Mesendoderm (in vitro differentiated cells): ENCODE data around the gene ABCC1.

Experiments
- DNase-seq: peaks from one replicate; pipeline ENCODE4 v3.0.0; 2013
- H2AK5ac ChIP-seq: 2 replicates; pipeline ENCODE4 v1.6.1; 2013; ENCODE audit warnings: low read length, inconsistent platforms
- H2BK120ac ChIP-seq: 2 replicates; pipeline ENCODE4 v1.6.1; 2013; ENCODE audit warnings: low read depth, mild to moderate bottlenecking, low read length, moderate library complexity, mixed read lengths
- H2BK15ac ChIP-seq: replicated peaks from 2 replicates; pipeline ENCODE4 v1.6.1; 2013; ENCODE audit warnings: low read depth, mild to moderate bottlenecking, moderate library complexity
- H2BK5ac ChIP-seq: 2 replicates; pipeline ENCODE4 v1.6.1; 2013; ENCODE audit warnings: low read length, inconsistent platforms
- H3K18ac ChIP-seq: 2 replicates; pipeline ENCODE4 v1.6.1; 2013; ENCODE audit warnings: mild to moderate bottlenecking, low read length, mixed read lengths
- H3K23ac ChIP-seq: one replicate; pipeline ENCODE4 v1.6.1; 2013; ENCODE audit warnings: low read length
- H3K27ac ChIP-seq: 2 replicates; pipeline ENCODE4 v1.5.1; 2013; ENCODE audit warnings: low read depth, mild to moderate bottlenecking, inconsistent platforms, low read length, moderate library complexity
- H3K27me3 ChIP-seq: 2 replicates; pipeline ENCODE4 v1.6.1; 2013; ENCODE audit warnings: low read length, control low read depth, mild to moderate bottlenecking, inconsistent platforms; ENCODE audit not compliant: insufficient read depth, poor library complexity
- H3K36me3 ChIP-seq: 2 replicates; pipeline ENCODE4 v1.6.1; 2013; ENCODE audit warnings: low read length, inconsistent platforms; ENCODE audit not compliant: control insufficient read depth, insufficient read depth
- H3K4ac ChIP-seq: one replicate; pipeline ENCODE4 v1.6.1; 2013; ENCODE audit warnings: low read depth, mild to moderate bottlenecking, low read length, moderate library complexity
- H3K4me1 ChIP-seq: 2 replicates; pipeline ENCODE4 v1.6.1; 2013; ENCODE audit warnings: low read depth, low read length, inconsistent platforms; ENCODE audit not compliant: control insufficient read depth
- H3K4me2 ChIP-seq: 2 replicates; pipeline ENCODE4 v1.6.1; 2013; ENCODE audit warnings: low read length
- H3K4me3 ChIP-seq: 2 replicates; pipeline ENCODE4 v1.5.1; 2013; ENCODE audit warnings: mild to moderate bottlenecking, low read length
- H3K56ac ChIP-seq: one replicate; pipeline ENCODE4 v1.6.1; 2013; ENCODE audit warnings: low read length
- H3K79me1 ChIP-seq: 2 replicates; pipeline ENCODE4 v1.6.1; 2013; ENCODE audit warnings: low read length, inconsistent platforms
- H3K79me2 ChIP-seq: 2 replicates; pipeline ENCODE4 v1.6.1; 2013; ENCODE audit warnings: mild to moderate bottlenecking, low read length; ENCODE audit not compliant: control insufficient read depth, insufficient read depth
- H3K9ac ChIP-seq: 2 replicates; pipeline ENCODE4 v1.6.1; 2013; ENCODE audit warnings: low read length, inconsistent platforms
- H4K5ac ChIP-seq: one replicate; pipeline ENCODE4 v1.6.1; 2013; ENCODE audit warnings: low read length
- H4K8ac ChIP-seq: one replicate; pipeline ENCODE4 v1.6.1; 2013; ENCODE audit warnings: low read depth, mild to moderate bottlenecking, control low read depth, low read length, moderate library complexity
- WGBS: extraction: QIAGEN DNeasy Blood & Tissue Kit; methylation state at CpG from one replicate; pipeline ENCODE4 v1.1.7; 2013; ENCODE audit warnings: low lambda C conversion rate, missing lambda C conversion rate; ENCODE audit not compliant: insufficient coverage; ENCODE audit errors: extremely low coverage; 5-methylcytosine and 5-hydroxymethylcytosine counted together

The ABCC1 gene

DNA sequence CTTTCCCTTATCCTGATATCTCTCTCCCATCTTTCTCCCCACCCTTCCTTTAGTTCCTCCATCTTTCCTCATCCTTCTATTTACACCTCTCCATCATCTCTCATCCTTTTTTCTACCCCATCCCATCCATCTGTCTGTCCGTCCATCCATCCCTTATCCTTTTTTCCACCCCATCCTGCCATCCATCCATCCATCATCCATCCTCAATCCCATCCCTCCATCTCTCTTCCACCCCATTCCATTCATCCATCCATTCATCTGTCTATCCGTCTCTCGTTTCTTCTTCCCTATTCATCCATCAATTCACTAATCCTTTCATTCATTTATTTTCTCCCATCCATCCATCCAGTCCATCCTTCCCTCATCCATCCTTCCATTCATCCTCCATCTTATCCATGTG lies 205.8 kb downstream of the ABCC1 start:
- H3K4me3 ChIP-seq = no peak overlapping the region
- H2AK5ac ChIP-seq = no peak overlapping the region
- no peaks in the 10 kb centered on the region for H3K79me2 ChIP-seq
- no peaks in the 10 kb centered on the region for H3K27me3 ChIP-seq
- H4K5ac ChIP-seq = no peak overlapping the region
- H2BK5ac ChIP-seq = no peak overlapping the region
- no peak overlapping the region for H3K18ac ChIP-seq
- WGBS = 100% methylated on average over 3 of the region's 3 CpGs
- H2BK120ac ChIP-seq = no peak overlapping the region
- H3K79me1 ChIP-seq = no peaks in the 10 kb centered on the region
- no peak overlapping the region for H3K9ac ChIP-seq
- DNase-seq = no peak
- no peak overlapping the region for H3K4ac ChIP-seq
- H3K56ac ChIP-seq = no peak overlapping the region
- no peak overlapping the region for H3K27ac ChIP-seq
- no peak overlapping the region for H4K8ac ChIP-seq
- H3K4me2 ChIP-seq = no peak overlapping the region
- H3K23ac ChIP-seq = no peak overlapping the region
- no peaks in the 10 kb centered on the region for H3K36me3 ChIP-seq
- no peaks in the 10 kb centered on the region for H3K4me1 ChIP-seq
- no peak overlapping the region for H2BK15ac ChIP-seq

GRCh38 chr16:16157166-16157565 lies 207.8 kb downstream of the ABCC1 start:
- H3K79me1 ChIP-seq = no peaks in the 10 kb centered on the region
- no peak for DNase-seq
- no peak overlapping the region for H4K8ac ChIP-seq
- no peak overlapping the region for H3K9ac ChIP-seq
- H2BK15ac ChIP-seq = no peak overlapping the region
- no peak overlapping the region for H3K4ac ChIP-seq
- no peak overlapping the region for H3K56ac ChIP-seq
- no peak overlapping the region for H3K4me3 ChIP-seq
- H3K4me1 ChIP-seq = no peaks in the 10 kb centered on the region
- no peak overlapping the region for H3K18ac ChIP-seq
- no peak overlapping the region for H3K4me2 ChIP-seq
- no peak overlapping the region for H2BK5ac ChIP-seq
- WGBS = no CpG with 5 or more reads among the region's 1 CpG
- H3K23ac ChIP-seq = no peak overlapping the region
- no peak overlapping the region for H3K27ac ChIP-seq
- no peaks in the 10 kb centered on the region for H3K79me2 ChIP-seq
- H2AK5ac ChIP-seq = no peak overlapping the region
- no peaks in the 10 kb centered on the region for H3K27me3 ChIP-seq
- H4K5ac ChIP-seq = no peak overlapping the region
- H2BK120ac ChIP-seq = no peak overlapping the region
- H3K36me3 ChIP-seq = no peaks in the 10 kb centered on the region

GRCh38 chr16:16158082-16158658 lies 208.8 kb downstream of the ABCC1 start:
- no peak overlapping the region for H2BK15ac ChIP-seq
- no peak overlapping the region for H3K27ac ChIP-seq
- no peaks in the 10 kb centered on the region for H3K79me2 ChIP-seq
- no peak overlapping the region for H4K8ac ChIP-seq
- H3K36me3 ChIP-seq = no peaks in the 10 kb centered on the region
- no peak overlapping the region for H3K18ac ChIP-seq
- H4K5ac ChIP-seq = no peak overlapping the region
- H3K4me1 ChIP-seq = no peaks in the 10 kb centered on the region
- no peak overlapping the region for H3K23ac ChIP-seq
- no CpG with 5 or more reads among the region's 4 CpGs for WGBS
- H3K4me2 ChIP-seq = no peak overlapping the region
- no peak overlapping the region for H3K4me3 ChIP-seq
- no peak for DNase-seq
- H3K79me1 ChIP-seq = no peaks in the 10 kb centered on the region
- H2BK120ac ChIP-seq = no peak overlapping the region
- H3K9ac ChIP-seq = no peak overlapping the region
- no peak overlapping the region for H3K56ac ChIP-seq
- no peak overlapping the region for H2BK5ac ChIP-seq
- H2AK5ac ChIP-seq = no peak overlapping the region
- H3K4ac ChIP-seq = no peak overlapping the region
- no peaks in the 10 kb centered on the region for H3K27me3 ChIP-seq

- Histone ChIP-seq H3K18ac (no peak overlapping the region), H4K8ac (no peak overlapping the region), H3K36me3 (no peaks in the 10 kb centered on the region), H3K4ac (no peak overlapping the region), H3K79me2 (no peaks in the 10 kb centered on the region), H2BK120ac (no peak overlapping the region), H4K5ac (no peak overlapping the region), H3K27me3 (no peaks in the 10 kb centered on the region), H2BK15ac (no peak overlapping the region), H3K23ac (no peak overlapping the region), H2AK5ac (no peak overlapping the region), H3K4me1 (no peaks in the 10 kb centered on the region), H3K56ac (no peak overlapping the region), H3K4me2 (no peak overlapping the region), H3K9ac (no peak overlapping the region), H3K4me3 (no peak overlapping the region), H2BK5ac (no peak overlapping the region), H3K27ac (no peak overlapping the region), H3K79me1 (no peaks in the 10 kb centered on the region)
- peak; percentile 27 for DNase-seq
- no CpG with 5 or more reads among the region's 3 CpGs for WGBS
Observed at GRCh38 chr16:16158741-16159374, 209.4 kb downstream of the ABCC1 start.

- Histone ChIP-seq H3K9ac (no peak overlapping the region), H2AK5ac (no peak overlapping the region), H2BK5ac (no peak overlapping the region), H3K4me1 (no peaks in the 10 kb centered on the region), H3K4me3 (no peak overlapping the region), H3K4me2 (no peak overlapping the region), H3K79me1 (no peaks in the 10 kb centered on the region), H2BK15ac (no peak overlapping the region), H3K23ac (no peak overlapping the region), H3K27me3 (no peaks in the 10 kb centered on the region), H4K5ac (no peak overlapping the region), H3K56ac (no peak overlapping the region), H3K18ac (no peak overlapping the region), H3K79me2 (no peaks in the 10 kb centered on the region), H3K4ac (no peak overlapping the region), H2BK120ac (no peak overlapping the region), H3K27ac (no peak overlapping the region), H4K8ac (no peak overlapping the region), H3K36me3 (no peaks in the 10 kb centered on the region)
- no peak for DNase-seq
- no CpG with 5 or more reads among the region's 3 CpGs for WGBS
Observed at GRCh38 chr16:16159662-16160061, 210.2 kb downstream of the ABCC1 start.

DNA sequence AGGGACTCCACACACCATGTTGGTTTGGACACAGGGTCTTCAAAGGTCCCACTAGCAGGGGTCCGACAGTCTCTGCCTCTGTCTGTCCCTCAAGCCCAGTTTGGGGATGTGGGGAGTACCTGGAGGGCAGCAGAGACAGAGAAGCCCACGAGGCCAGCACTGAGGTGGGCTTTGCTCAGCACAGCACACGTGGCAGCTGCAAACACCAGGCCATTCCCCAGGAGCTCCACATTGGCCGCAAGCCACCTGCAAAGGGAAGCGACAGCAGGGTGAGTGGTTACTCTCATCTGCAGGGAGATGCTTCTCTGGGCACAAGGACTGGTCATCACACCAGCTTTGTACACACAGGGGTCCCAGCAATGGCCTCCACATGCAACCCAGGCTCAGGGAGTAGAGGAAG lies 211.9 kb downstream of the ABCC1 start:
- no peak overlapping the region for H3K56ac ChIP-seq
- no peak overlapping the region for H3K4me3 ChIP-seq
- no peak overlapping the region for H4K8ac ChIP-seq
- H3K4me2 ChIP-seq = no peak overlapping the region
- no peaks in the 10 kb centered on the region for H3K79me1 ChIP-seq
- no peaks in the 10 kb centered on the region for H3K27me3 ChIP-seq
- no peak overlapping the region for H2BK5ac ChIP-seq
- H3K23ac ChIP-seq = no peak overlapping the region
- no CpG with 5 or more reads among the region's 5 CpGs for WGBS
- H3K4ac ChIP-seq = no peak overlapping the region
- no peak overlapping the region for H3K27ac ChIP-seq
- no peaks in the 10 kb centered on the region for H3K36me3 ChIP-seq
- H3K9ac ChIP-seq = no peak overlapping the region
- no peak overlapping the region for H2AK5ac ChIP-seq
- no peak overlapping the region for H4K5ac ChIP-seq
- DNase-seq = no peak
- no peaks in the 10 kb centered on the region for H3K4me1 ChIP-seq
- H3K79me2 ChIP-seq = no peaks in the 10 kb centered on the region
- no peak overlapping the region for H2BK15ac ChIP-seq
- H3K18ac ChIP-seq = no peak overlapping the region
- no peak overlapping the region for H2BK120ac ChIP-seq
